Measurements from ENCODE around the gene SKIC8.

DNA sequence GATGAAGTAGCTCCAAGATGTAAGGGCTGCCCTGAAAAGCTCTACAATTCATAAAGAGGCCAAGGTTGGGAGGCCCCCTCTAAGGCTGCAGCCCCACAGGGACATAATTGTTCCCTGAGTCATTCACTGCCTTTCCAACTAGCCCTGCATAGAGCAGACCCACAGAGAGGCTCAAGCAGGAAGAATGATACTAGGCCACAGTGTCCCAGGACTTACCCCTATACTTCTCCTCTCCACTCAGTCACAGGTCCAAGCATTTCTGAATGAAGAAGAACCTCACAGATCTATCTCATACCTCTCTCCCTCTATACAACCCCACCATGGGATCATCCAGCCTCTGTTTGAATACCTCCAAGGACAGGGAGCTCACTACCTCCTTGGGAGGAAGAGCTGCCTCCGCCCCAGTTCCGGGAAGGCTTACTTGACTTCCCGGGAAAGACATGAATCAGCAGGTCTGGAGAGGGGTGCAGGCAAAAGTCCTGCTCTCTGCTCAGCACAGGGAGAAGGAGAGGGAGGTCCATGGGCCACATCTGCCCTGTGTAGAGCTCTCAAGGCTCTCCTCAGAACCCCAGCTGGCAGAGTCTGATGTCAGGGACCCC lies 6.9 kb upstream of the SKIC8 start:
- no peak for TF ChIP-seq POLR2A (IDR thresholded peaks at IDR 0.05)
- TF ChIP-seq, protein P1, sequence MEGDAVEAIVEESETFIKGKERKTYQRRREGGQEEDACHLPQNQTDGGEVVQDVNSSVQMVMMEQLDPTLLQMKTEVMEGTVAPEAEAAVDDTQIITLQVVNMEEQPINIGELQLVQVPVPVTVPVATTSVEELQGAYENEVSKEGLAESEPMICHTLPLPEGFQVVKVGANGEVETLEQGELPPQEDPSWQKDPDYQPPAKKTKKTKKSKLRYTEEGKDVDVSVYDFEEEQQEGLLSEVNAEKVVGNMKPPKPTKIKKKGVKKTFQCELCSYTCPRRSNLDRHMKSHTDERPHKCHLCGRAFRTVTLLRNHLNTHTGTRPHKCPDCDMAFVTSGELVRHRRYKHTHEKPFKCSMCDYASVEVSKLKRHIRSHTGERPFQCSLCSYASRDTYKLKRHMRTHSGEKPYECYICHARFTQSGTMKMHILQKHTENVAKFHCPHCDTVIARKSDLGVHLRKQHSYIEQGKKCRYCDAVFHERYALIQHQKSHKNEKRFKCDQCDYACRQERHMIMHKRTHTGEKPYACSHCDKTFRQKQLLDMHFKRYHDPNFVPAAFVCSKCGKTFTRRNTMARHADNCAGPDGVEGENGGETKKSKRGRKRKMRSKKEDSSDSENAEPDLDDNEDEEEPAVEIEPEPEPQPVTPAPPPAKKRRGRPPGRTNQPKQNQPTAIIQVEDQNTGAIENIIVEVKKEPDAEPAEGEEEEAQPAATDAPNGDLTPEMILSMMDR (IDR thresholded peaks at IDR 0.05) = no peak
